GM19438 (cell line): ENCODE results near the gene VDR.

Experiments used
- ATAC-seq: cut with Tn5 transposase; IDR thresholded peaks from one replicate; pipeline ENCODE4 v1.9.1; 2021; ENCODE audit warnings: low read depth; ENCODE audit not compliant: unreplicated experiment

Gene VDR

GRCh38 chr12:47834199-47834903 lies 70.4 kb downstream of the VDR start:
- ATAC-seq = no peak

DNA sequence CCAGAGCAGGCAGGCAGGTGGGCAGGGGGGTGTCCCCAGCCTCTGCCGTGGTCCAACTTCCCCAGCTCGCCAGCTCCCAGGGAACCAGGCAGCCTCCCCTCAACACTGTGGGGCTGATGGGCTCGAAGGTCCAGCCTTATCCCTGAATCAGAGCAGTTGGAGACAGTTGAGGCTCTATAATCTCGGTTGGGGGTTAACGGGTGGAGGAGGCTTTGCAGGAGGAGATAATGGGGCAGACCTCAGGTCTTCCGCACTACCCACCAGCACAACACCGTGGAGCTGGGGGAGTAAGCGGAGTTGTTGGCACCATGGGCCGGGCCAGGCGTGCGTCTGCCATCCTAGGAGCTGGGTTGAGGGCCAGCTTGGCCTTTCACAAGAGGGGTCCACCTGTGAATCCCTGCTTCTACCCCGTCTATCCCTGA lies 71.2 kb downstream of the VDR start:
- no peak for ATAC-seq

DNA sequence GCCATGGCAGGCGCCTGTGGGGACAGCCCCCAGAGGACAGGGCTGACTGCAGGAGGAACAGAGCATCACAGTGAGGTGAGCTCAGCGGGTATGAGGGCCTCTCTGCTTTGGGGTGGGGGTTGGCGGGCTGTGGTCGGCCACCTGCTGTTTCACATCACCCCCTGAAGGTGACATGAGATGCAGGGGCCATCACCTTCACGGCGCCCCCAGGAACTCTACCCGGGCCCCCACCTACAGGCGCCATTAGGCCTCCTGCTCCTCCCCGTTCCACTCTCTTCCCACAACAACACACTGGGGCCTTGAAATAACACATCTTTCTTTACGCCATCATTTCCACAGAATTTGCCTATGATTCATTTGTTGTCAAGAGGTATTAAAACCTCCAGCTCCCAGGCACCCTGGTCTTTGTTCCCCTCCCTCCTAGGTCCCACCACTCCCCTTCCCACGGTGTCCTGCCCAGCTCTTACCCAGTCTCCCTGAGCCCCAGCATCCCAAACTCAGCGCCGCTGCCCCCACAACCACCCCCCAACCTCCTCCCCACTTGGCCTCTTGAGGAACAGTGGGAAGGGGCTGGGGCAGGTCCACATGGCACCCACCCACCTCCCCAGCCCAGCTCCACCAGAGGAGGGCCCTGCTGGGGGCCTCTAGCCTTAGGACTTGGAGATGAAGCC lies 72.4 kb downstream of the VDR start:
- ATAC-seq = no peak

- ATAC-seq = no peak
Measured at GRCh38 chr12:47829584-47829983, 75.2 kb downstream of the VDR start.

DNA sequence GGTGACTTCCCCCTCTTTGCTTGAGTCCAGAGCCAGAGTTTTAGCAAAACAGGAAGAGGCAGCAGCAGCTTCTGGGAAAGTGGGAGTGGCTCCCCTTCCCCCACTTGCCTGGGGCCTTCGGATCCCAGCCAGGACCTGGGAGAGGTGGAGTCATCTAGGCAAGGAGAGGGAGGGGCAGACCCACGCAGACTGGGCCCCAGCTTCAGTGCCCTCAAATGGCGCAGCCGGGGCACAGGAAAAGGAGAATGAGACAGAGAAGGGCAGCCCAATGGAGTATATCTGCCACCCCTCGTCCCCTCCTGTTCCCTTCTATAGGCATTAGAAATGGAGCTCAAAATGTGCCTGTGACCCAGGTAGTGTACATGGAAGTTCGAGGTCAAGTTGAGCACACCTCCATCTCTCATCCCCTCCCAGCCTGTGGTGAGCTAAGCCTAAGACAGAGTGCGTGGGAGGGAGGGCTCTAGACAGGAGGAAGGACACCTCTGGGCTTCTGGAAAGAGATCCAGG lies 75.8 kb downstream of the VDR start:
- ATAC-seq = no peak

GRCh38 chr12:47828008-47828975 lies 76.5 kb downstream of the VDR start:
- ATAC-seq = no peak

- no peak for ATAC-seq
Measured at GRCh38 chr12:47825173-47825639, 79.6 kb downstream of the VDR start.

DNA sequence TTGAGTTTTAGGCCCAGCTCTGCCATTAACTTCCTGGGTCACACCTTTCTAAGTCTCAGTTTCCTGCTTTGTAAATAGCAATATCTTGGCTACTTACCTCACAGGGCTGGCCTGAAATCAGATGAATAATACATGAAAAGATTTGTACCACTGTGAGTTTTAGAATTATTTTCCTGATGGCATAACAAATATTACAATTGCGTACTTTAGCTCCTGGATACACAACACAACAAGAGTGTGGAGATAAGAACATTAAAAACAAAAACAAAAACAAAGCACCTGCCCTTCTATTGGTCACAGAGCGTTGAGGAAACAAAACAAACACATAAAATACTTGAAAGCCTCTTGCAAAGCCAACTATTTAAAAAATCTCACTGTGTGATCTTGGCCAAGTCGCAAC lies 80.2 kb downstream of the VDR start:
- no peak for ATAC-seq

DNA sequence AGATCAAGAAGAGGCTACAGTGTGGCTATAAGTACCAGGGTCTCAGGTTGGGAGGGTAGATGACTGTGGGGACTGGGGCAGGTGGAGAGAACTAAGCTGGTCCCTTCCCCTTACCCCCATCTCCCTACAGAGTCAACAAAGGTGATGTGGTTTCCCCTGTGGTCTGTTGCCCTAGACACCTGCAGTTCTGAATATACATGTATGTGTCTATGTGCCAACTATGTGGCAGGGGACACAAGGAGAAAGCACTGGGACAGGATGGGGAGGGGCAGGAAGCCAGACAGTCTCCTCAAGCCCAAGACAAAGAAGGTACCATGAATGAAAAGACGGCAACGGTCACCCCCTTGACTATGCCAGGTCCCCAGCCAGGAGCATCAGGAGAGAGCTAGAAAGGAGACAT lies 80.6 kb downstream of the VDR start:
- ATAC-seq = no peak

DNA sequence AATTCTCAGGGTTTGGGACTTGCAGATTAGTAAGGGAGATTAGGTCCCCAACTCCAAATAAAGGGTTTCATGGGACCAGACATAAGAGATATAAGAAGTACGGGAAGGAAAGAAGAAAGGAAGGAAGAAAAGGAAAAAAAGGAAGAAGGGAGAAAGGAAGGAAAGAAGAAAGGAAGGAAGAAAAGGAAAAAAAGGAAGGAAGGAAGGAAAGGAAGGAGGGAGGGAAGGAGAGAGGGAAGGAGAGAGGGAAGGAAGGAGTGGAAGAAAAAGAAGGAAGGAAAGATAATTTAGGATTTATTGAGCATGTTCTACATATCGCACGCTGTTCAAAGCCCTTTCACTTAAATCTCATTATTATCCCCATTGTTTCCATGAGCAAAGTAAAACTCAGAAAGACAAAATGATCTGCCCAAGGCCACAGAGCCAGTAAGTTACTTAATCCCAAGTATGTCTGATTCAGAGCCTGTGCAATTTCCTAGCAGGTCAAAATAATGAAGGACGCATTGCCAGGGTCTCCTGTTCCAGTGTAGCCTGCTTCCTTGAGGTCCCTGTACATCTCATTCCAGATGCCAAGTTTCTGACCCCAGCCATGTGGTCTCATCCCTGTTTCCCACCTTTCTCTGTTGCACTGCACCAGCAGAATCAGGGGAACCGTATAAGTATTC lies 81.2 kb downstream of the VDR start:
- no peak for ATAC-seq

DNA sequence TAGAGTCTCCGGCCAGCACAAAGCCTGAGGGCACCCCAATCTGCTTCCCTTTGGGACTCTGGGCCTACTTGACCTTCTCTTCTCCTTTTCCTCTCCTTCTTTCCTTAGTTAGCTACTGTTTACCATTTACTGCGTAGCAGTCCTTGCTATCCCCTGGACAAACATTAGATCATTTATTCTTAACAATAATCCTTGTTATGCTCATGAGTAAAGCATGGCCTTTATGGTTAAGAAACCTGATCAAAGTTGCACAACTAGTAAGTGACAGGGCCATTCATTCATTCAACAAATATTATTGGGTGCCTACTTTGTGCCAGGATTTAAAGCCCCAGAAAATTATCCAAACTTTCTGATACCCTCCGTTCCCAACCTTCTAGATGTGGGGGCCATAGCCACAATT lies 81.9 kb downstream of the VDR start:
- ATAC-seq = no peak

- no peak for ATAC-seq
Measured at GRCh38 chr12:47822401-47822800, 82.4 kb downstream of the VDR start.

DNA sequence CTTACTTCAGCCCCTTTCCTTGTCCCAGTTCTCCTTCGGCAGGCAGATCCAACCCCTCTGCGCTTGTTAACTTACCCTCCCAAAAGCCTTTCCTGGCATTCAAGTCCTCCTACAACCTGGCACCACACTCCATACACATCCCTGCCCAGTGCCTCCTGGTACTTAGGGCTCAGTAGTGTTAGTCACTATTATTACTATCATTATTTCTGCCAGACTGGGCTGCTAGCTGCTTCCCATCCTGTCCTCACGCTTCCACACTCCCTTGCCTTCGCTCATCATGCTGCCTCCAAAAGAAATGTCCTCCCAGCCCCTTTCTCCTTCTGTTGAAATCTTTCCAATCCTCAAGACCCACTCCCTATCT lies 83.5 kb downstream of the VDR start:
- no peak for ATAC-seq

DNA sequence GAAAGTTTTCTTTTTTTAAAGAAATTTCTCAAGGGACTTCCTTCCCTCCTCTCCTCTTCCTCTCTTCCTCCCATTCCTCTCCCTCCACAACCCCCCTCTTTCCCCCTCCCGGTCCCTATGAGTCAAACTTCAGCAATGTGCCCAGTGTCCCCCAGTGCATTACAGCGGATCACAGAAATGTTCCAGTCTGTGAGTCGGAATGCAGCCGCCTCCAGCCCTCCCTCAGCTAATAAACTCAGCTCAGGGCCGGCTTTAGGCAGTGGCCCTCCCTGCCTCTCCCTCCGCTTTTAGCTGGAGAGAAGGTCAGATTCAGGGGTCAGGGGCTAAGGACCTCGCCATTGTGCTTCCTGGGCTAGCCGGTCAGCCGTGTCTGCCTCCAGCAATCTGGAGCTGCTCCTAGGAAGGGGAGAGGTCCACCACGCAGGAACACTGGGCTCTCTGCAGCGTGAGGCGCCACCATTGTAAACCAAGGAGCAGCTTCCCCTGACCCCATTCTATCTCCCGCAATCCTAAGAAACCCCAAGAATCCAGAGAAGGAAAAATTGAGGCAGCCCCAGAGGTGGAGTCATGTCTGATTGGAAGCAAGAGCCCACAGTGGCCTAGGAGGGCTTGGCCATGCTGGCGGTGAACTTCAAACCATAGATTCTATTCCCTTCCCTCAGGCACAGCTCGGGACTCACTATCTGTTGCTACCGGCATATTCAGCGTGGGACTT lies 84.0 kb downstream of the VDR start:
- no peak for ATAC-seq

- ATAC-seq = peak; percentile 36
Measured at GRCh38 chr12:47819896-47820630, 84.7 kb downstream of the VDR start, which contains the start of gene HDAC7. TSS of gene HDAC7 (minus strand) at chr12:47819903. CDS start at chr12:47819785, 118 bp downstream.

DNA sequence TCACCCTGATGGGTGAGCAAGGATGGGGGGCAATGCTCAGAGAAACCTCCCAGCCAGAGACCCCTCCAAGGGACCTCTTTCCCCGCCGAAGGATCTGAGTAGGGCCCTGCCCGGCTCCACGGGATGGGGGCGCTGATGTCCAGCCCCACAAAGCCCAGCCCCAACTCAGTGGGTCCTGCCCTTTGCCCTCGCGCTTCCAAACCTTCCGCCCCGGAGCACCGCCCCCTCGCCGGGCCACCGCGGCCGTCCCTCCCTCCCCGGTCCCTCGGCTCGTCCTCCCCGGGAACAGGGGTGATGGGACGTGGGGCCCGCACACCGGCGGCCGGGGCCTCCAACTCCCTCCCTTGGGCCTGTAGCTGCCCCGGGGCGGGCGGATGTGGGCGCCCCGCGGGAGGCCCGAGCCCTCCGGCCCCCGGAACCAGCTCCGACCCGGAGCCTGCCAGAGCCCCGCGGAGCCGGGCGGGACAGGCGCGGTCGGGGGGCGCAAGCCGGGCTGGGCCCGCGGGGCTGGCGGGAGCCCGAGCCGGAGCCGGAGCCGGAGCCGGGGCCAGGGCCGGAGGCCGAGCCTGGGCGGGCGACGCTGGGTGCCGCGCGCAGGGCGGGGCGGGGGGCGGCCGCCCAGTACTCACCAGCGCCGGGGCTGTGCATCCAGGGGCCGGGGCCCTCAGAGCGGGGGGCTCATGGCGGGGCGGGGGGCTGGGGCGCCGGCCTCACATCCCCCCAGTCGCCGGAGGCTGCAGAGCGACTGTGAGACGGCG lies 85.5 kb downstream of the VDR start:
- peak; percentile 53 for ATAC-seq

DNA sequence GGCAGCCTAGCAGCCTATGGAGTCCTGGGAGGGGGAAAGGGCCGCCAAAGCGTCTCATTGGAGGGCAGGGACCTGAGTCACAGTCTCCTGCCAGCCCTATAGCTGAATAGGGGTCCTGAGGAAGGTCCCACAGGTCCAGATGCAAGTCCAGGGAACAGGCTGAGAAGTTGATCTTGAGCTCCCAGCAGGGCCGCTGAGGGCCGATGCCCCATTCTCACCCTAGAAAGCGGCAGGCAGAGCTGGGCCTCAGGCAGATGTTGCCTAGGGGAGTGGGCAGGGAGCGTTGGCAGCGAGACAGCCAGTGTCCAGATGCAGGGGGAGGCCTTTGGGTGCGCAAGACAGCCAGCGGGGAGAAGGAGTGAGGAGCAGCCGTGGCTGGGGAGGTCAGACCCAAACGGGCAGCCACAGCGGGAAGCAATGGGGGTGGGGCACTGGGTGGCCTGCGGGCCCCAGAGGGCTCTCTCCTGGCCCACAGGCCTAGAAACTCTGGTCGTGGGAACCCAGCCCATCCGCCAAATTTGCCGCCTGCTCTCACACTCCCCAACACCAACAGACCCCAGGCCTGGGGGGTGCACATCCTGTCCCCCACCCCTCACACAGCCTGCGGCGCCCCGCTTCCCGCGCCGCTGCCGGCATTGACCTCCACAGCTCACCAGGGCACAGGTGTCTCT lies 86.2 kb downstream of the VDR start:
- ATAC-seq = peak; percentile 8

- no peak for ATAC-seq
Measured at GRCh38 chr12:47818007-47818376, 86.8 kb downstream of the VDR start.
